K562 (cell line): ENCODE data around the gene RMC1. TPM values are rescaled to one million over a fixed set of nuclear protein-coding genes. Genes with fewer than 3 reads are reported as not detected.

Experiments
- CHCHD3 ChIP-seq: fragments of 250-450 bp; sonication (Bioruptor Pico); IDR thresholded peaks from 2 replicates; pipeline ENCODE4 v2.1.2; 2022; ENCODE audit warnings: mild to moderate bottlenecking
- JUNB ChIP-seq: fragments of 450-650 bp; formaldehyde crosslinking; conservative IDR thresholded peaks from 2 replicates; pipeline ENCODE4 v1.4.0; 2020; ENCODE audit warnings: mild to moderate bottlenecking
- KLF10 ChIP-seq: fragments of 250-450 bp; sonication (Bioruptor Pico); IDR thresholded peaks from 2 replicates; pipeline ENCODE4 v1.6.1; 2021; ENCODE audit warnings: matching md5 sums
- POLR3G ChIP-seq: IDR thresholded peaks from 2 replicates; pipeline ENCODE4 v1.6.1; 2011; ENCODE audit not compliant: insufficient read length, insufficient replicate concordance; ENCODE audit errors: extremely low read depth
- TRIM24 ChIP-seq, 2 experiments: fragments of 450-650 bp; IDR thresholded peaks; 2 replicates each; pipeline ENCODE4 v1.6.1; 2016
- ZNF444 ChIP-seq: fragments of 250-450 bp; sonication (Bioruptor Pico); IDR thresholded peaks from 2 replicates; pipeline ENCODE4 v1.4.0; 2020; ENCODE audit warnings: mild to moderate bottlenecking, moderate library complexity
- polyA plus RNA-seq, 8 experiments: library from polyadenylated mRNA; depleted of rRNA in 4 of 8; stranded (reverse) in 5 of 8; unstranded in 3 of 8; fragments of >200 nt; fragmentation: Nextera tagmentation in 2 of 8; fragmentation: Illumina TruSeq in 1 of 8; extraction: Ambion mirVana in 2 of 8; extraction: Trizol in 1 of 8; gene quantifications; 2 replicates each; pipeline versions ENCODE4 v1.2.1 to v1.2.3, GENCODE V29; 2011 to 2014; ENCODE audit warnings: inconsistent platforms in 1 of 8, missing spikeins in 1 of 8
- total RNA-seq, 7 experiments: library from RNA; depleted of rRNA in 6 of 7; stranded (reverse); fragments of >200 nt in 6 of 7; fragmentation: Illumina TruSeq in 2 of 7; extraction: Trizol in 2 of 7; gene quantifications; 2 replicates each; pipeline versions ENCODE4 v1.2.1 to v1.2.3, GENCODE V29; 2011 to 2021; ENCODE audit warnings: low replicate concordance in 1 of 7
- TF ChIP-seq, protein P1 (sequence below): sonication (generic); formaldehyde crosslinking; IDR thresholded peaks from 2 replicates; pipeline ENCODE4 v1.8.1; 2023; ENCODE audit warnings: missing genetic modification reagents, mild to moderate bottlenecking, borderline replicate concordance
- TF ChIP-seq, protein P2 (sequence below): fragments of 450-650 bp; IDR thresholded peaks from 2 replicates; pipeline ENCODE4 v1.7.1; 2018; ENCODE audit warnings: mild to moderate bottlenecking, low read depth; ENCODE audit not compliant: partially characterized antibody
- TF ChIP-seq, protein P3 (sequence below): conservative IDR thresholded peaks from 2 replicates; pipeline ENCODE4 v1.6.1; 2011; ENCODE audit warnings: low read depth, mild to moderate bottlenecking, low read length; ENCODE audit not compliant: control insufficient read depth
- TF ChIP-seq, protein P4 (sequence below): sonication (generic); formaldehyde crosslinking; IDR thresholded peaks from 2 replicates; pipeline ENCODE4 v1.8.1; 2023; ENCODE audit warnings: mild to moderate bottlenecking, missing genetic modification reagents
- TF ChIP-seq, protein P5 (sequence below): fragments of 250-450 bp; sonication (Bioruptor Pico); IDR thresholded peaks from 2 replicates; pipeline ENCODE4 v1.5.0; 2022; ENCODE audit warnings: mild to moderate bottlenecking

RMC1 gene
- total and polyA plus RNA-seq, 9 of the 15 experiments (the other 6 are each of a cell fraction or from before 2014, with no cell fraction given): 7.5 to 42.4 (median 35.5) TPM

DNA sequence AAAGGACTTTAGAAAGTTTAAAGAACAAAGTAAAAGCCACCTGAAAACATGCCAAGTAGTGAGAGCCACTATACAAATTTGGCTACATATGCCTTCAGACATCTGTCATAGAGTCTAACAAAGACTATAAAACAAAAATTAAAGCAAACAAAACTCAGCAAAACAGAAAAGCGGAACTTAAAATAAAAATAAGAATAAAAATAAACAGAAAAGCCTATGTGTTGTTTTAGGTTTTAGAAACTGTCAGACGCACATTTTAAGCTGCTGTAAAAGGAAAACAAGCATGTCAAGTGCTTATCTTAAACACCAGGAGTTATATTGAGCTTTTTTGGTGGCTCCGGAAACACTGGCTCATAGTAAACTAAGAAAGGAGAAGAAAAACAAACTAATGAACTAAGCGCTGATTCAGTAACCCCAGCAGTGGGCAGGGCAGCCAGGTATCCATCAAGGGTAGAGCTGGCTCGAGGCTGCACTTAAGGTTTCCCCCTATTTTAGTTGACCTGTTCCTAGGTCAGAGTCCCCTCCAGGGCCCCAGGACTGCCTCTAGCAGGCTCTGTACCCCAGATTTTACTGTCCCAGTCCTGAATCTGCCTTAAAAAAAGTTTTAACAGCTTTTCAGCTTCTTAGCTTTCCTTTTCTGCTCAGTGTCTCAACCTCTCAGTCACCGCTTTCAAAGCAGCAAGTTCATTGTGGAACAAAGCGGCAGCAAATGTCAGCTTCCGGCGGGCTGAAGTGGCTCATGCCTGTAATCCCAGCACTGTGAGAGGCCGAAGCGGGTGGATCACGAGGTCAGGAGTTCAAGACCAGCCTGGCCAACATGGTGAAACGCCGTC lies 15.4 kb upstream of the RMC1 start (continued):
- TF ChIP-seq, protein P1, sequence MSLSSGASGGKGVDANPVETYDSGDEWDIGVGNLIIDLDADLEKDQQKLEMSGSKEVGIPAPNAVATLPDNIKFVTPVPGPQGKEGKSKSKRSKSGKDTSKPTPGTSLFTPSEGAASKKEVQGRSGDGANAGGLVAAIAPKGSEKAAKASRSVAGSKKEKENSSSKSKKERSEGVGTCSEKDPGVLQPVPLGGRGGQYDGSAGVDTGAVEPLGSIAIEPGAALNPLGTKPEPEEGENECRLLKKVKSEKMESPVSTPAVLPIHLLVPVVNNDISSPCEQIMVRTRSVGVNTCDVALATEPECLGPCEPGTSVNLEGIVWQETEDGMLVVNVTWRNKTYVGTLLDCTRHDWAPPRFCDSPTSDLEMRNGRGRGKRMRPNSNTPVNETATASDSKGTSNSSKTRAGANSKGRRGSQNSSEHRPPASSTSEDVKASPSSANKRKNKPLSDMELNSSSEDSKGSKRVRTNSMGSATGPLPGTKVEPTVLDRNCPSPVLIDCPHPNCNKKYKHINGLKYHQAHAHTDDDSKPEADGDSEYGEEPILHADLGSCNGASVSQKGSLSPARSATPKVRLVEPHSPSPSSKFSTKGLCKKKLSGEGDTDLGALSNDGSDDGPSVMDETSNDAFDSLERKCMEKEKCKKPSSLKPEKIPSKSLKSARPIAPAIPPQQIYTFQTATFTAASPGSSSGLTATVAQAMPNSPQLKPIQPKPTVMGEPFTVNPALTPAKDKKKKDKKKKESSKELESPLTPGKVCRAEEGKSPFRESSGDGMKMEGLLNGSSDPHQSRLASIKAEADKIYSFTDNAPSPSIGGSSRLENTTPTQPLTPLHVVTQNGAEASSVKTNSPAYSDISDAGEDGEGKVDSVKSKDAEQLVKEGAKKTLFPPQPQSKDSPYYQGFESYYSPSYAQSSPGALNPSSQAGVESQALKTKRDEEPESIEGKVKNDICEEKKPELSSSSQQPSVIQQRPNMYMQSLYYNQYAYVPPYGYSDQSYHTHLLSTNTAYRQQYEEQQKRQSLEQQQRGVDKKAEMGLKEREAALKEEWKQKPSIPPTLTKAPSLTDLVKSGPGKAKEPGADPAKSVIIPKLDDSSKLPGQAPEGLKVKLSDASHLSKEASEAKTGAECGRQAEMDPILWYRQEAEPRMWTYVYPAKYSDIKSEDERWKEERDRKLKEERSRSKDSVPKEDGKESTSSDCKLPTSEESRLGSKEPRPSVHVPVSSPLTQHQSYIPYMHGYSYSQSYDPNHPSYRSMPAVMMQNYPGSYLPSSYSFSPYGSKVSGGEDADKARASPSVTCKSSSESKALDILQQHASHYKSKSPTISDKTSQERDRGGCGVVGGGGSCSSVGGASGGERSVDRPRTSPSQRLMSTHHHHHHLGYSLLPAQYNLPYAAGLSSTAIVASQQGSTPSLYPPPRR: no peak
- TF ChIP-seq JUNB (no peak; the same call in 1 of the 2 replicates), KLF10 (no peak), POLR3G (no peak), ZNF444 (CRISPR knock-in tag) (no peak), TRIM24 (IDR thresholded peaks at IDR 0.05) (peak; percentile 37 to 52; a peak in 2 of 4 replicates), CHCHD3 (CRISPR knock-in tag) (no peak)
- TF ChIP-seq, protein P2, sequence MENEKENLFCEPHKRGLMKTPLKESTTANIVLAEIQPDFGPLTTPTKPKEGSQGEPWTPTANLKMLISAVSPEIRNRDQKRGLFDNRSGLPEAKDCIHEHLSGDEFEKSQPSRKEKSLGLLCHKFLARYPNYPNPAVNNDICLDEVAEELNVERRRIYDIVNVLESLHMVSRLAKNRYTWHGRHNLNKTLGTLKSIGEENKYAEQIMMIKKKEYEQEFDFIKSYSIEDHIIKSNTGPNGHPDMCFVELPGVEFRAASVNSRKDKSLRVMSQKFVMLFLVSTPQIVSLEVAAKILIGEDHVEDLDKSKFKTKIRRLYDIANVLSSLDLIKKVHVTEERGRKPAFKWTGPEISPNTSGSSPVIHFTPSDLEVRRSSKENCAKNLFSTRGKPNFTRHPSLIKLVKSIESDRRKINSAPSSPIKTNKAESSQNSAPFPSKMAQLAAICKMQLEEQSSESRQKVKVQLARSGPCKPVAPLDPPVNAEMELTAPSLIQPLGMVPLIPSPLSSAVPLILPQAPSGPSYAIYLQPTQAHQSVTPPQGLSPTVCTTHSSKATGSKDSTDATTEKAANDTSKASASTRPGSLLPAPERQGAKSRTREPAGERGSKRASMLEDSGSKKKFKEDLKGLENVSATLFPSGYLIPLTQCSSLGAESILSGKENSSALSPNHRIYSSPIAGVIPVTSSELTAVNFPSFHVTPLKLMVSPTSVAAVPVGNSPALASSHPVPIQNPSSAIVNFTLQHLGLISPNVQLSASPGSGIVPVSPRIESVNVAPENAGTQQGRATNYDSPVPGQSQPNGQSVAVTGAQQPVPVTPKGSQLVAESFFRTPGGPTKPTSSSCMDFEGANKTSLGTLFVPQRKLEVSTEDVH: no peak
- TF ChIP-seq, protein P3, sequence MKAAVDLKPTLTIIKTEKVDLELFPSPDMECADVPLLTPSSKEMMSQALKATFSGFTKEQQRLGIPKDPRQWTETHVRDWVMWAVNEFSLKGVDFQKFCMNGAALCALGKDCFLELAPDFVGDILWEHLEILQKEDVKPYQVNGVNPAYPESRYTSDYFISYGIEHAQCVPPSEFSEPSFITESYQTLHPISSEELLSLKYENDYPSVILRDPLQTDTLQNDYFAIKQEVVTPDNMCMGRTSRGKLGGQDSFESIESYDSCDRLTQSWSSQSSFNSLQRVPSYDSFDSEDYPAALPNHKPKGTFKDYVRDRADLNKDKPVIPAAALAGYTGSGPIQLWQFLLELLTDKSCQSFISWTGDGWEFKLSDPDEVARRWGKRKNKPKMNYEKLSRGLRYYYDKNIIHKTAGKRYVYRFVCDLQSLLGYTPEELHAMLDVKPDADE: no peak
- TF ChIP-seq, protein P4, sequence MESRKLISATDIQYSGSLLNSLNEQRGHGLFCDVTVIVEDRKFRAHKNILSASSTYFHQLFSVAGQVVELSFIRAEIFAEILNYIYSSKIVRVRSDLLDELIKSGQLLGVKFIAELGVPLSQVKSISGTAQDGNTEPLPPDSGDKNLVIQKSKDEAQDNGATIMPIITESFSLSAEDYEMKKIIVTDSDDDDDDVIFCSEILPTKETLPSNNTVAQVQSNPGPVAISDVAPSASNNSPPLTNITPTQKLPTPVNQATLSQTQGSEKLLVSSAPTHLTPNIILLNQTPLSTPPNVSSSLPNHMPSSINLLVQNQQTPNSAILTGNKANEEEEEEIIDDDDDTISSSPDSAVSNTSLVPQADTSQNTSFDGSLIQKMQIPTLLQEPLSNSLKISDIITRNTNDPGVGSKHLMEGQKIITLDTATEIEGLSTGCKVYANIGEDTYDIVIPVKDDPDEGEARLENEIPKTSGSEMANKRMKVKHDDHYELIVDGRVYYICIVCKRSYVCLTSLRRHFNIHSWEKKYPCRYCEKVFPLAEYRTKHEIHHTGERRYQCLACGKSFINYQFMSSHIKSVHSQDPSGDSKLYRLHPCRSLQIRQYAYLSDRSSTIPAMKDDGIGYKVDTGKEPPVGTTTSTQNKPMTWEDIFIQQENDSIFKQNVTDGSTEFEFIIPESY (CRISPR knock-in tag): no peak
- TF ChIP-seq, protein P5, sequence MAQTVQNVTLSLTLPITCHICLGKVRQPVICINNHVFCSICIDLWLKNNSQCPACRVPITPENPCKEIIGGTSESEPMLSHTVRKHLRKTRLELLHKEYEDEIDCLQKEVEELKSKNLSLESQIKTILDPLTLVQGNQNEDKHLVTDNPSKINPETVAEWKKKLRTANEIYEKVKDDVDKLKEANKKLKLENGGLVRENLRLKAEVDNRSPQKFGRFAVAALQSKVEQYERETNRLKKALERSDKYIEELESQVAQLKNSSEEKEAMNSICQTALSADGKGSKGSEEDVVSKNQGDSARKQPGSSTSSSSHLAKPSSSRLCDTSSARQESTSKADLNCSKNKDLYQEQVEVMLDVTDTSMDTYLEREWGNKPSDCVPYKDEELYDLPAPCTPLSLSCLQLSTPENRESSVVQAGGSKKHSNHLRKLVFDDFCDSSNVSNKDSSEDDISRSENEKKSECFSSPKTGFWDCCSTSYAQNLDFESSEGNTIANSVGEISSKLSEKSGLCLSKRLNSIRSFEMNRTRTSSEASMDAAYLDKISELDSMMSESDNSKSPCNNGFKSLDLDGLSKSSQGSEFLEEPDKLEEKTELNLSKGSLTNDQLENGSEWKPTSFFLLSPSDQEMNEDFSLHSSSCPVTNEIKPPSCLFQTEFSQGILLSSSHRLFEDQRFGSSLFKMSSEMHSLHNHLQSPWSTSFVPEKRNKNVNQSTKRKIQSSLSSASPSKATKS (CRISPR knock-in tag): no peak
